H54 (cell line): Measurements from ENCODE around the gene HMGN3.
A peak's percentile ranks its signal among the peaks of the same experiment; 100 is the strongest.

Experiments
- DNase-seq: peaks from one replicate; pipeline ENCODE4 v3.0.0; 2011; ENCODE audit warnings: low spot score, mixed read lengths; ENCODE audit not compliant: insufficient read length
- FAIRE-seq: peaks from 3 replicates; lab custom pipeline; 2011; peaks lifted over from hg19 to GRCh38; lab: Jason Lieb, UNC
- POLR2A ChIP-seq: IDR thresholded peaks from 2 replicates; pipeline ENCODE4 v1.6.1; 2011; ENCODE audit warnings: low read depth, mild to moderate bottlenecking, low read length

The HMGN3 gene

DNA sequence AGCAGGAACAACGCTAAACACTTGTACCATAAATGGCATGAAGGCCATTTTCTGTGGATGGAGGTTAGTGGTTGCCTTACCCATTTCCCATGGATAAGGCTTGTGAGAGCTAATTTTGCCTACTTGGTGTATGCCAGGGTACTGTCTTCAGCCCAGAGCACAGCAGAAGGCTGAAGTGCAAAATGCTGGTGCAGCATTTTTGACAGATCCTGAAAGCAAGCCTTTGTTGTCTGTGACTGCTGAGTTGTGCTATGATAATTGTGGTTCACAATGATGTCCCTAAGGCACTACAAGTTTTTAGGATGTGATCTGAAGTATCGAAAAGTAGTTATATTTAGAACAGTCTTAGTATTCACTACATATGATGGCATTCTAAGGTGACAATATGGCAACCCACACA lies 14.7 kb upstream of the HMGN3 start:
- DNase-seq (no peak), FAIRE-seq (no peak)
- no peak for TF ChIP-seq POLR2A

- FAIRE-seq, result no peak
- TF ChIP-seq POLR2A, result no peak
Measured at GRCh38 chr6:79246891-79247290, 12.4 kb upstream of the HMGN3 start.

GRCh38 chr6:79241228-79241627 lies 6.7 kb upstream of the HMGN3 start:
- FAIRE-seq (no peak), DNase-seq (no peak)
- TF ChIP-seq POLR2A, result no peak

More at GRCh38 chr6:79246891-79247290, 12.4 kb upstream of the HMGN3 start:
- DNase-seq, result no peak

- DNase-seq (no peak), FAIRE-seq (no peak)
- no peak for TF ChIP-seq POLR2A
Measured at GRCh38 chr6:79240509-79240908, 6.0 kb upstream of the HMGN3 start.

GRCh38 chr6:79239536-79240168 lies 5.2 kb upstream of the HMGN3 start:
- FAIRE-seq (no peak), DNase-seq (no peak)
- TF ChIP-seq POLR2A, result no peak

GRCh38 chr6:79238919-79239318 lies 4.4 kb upstream of the HMGN3 start:
- TF ChIP-seq POLR2A, result no peak
- FAIRE-seq (no peak), DNase-seq (no peak)

DNA sequence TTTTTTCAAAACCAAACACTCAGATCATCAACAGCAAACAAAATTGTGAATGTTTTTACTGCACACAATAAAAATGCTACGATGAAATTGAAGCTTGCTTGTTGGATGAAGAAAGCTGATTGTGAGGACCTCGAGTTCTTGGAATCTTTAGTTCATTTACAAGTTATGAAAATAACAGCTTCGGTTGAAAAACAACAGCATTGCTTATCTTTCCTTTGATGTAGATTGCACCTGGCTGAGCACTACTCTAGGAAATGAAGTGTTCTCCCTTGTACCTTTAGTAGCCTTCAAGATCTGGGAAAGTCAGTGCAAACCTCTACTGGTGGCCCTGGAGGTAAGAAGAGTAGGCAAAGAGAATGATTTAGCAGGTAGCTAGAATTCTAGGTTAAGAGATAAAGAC lies 2.2 kb upstream of the HMGN3 start:
- DNase-seq (no peak), FAIRE-seq (no peak)
- no peak for TF ChIP-seq POLR2A

- FAIRE-seq (peak; percentile 98), DNase-seq (peak; percentile 71)
- TF ChIP-seq POLR2A, result peak; percentile 63
Measured at GRCh38 chr6:79233611-79234149, 802 bp downstream of the HMGN3 start.

- TF ChIP-seq POLR2A, result no peak
- FAIRE-seq (no peak), DNase-seq (no peak)
Measured at GRCh38 chr6:79232696-79233462, 1.6 kb downstream of the HMGN3 start.

DNA sequence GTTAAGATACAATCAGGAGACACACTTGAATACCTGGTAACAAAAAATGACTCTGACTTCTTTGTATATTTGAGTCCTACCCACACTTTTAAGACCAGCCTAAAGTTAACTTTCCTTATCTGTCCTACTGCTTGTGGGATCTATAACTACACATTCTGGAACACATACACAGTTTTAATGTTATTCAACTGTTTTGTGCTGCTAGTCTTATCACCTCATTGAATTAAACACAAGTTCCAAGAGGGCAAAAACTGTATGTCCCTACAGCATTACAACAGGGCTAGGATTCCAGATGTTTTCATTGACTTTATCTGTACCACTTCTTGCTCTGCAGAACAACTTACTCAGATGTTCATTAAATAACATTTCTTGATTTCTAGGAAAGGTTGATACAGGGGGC lies 2.8 kb downstream of the HMGN3 start:
- DNase-seq (no peak), FAIRE-seq (peak; percentile 30)
- TF ChIP-seq POLR2A, result no peak

DNA sequence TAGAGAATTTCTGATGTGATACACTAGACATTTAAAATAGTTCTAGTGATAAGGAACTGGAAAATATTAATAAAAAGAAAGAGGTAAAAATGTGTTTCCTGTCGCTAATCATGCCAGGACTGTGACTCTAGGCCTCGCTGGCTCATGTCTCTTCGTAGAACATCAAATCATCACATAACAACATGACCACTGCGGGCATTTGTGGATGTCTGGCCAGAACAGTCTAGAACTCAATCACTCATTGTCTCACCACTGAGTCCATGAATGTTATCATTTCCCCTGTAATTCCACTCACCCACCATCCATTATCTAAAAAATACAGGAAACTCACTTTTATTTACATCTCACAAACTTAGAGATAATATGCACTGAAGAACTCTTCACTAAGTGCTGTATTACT lies 3.4 kb downstream of the HMGN3 start:
- FAIRE-seq (no peak), DNase-seq (no peak)
- no peak for TF ChIP-seq POLR2A

- no peak for FAIRE-seq
- TF ChIP-seq POLR2A, result no peak
Measured at GRCh38 chr6:79230149-79230548, 4.3 kb downstream of the HMGN3 start.

GRCh38 chr6:79227445-79227844 lies 7.0 kb downstream of the HMGN3 start:
- FAIRE-seq (no peak), DNase-seq (no peak)
- no peak for TF ChIP-seq POLR2A

More at GRCh38 chr6:79230149-79230548, 4.3 kb downstream of the HMGN3 start:
- no peak for DNase-seq

- no peak for FAIRE-seq
- no peak for TF ChIP-seq POLR2A
- no peak for DNase-seq
Measured at GRCh38 chr6:79226660-79227059, 7.8 kb downstream of the HMGN3 start.
